ENCODE measurements around the gene MBD5.

DNA sequence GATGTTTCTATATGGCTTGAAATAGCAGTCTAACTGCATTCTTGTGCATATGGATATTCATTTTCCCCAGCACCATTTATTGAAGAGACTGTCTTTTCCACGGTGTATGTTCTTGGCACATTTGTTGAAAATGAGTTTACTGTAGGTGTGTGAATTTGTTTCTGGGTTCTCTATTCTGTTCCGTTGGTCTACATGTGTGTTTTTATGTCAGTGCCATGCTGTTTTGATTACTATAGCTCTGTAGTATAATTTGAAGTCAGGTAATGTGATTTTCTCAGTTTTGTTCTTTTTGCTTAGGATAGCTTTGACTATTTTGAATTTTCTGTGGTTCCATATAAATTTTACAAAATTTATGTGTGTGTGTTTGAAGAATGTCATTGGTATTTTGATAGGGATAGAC lies 201.0 kb downstream of the MBD5 start:
- TF ChIP-seq CTCF (IDR thresholded peaks at IDR 0.05) (no peak), EMX1 (CRISPR knock-in tag; IDR thresholded peaks at IDR 0.05) (no peak), ZNF263 (CRISPR knock-in tag; IDR thresholded peaks at IDR 0.05; ENCODE audit: low read depth) (no peak), IRF2 (CRISPR knock-in tag; IDR thresholded peaks at IDR 0.05; ENCODE audit: borderline replicate concordance, low read depth) (no peak), AFF4 (CRISPR knock-in tag; IDR thresholded peaks at IDR 0.05; ENCODE audit: borderline replicate concordance) (no peak), ELF4 (CRISPR knock-in tag; IDR thresholded peaks at IDR 0.05; ENCODE audit: low read depth) (no peak), SMAD3 (CRISPR knock-in tag; IDR thresholded peaks at IDR 0.05; ENCODE audit: borderline replicate concordance) (no peak), ZNF121 (CRISPR knock-in tag; IDR thresholded peaks at IDR 0.05) (no peak), FOXJ3 (CRISPR knock-in tag; IDR thresholded peaks at IDR 0.05; ENCODE audit: borderline replicate concordance) (no peak), NFYB (CRISPR knock-in tag; conservative IDR thresholded peaks at IDR 0.05; ENCODE audit: low read depth) (no peak)
- TF ChIP-seq, protein P1, sequence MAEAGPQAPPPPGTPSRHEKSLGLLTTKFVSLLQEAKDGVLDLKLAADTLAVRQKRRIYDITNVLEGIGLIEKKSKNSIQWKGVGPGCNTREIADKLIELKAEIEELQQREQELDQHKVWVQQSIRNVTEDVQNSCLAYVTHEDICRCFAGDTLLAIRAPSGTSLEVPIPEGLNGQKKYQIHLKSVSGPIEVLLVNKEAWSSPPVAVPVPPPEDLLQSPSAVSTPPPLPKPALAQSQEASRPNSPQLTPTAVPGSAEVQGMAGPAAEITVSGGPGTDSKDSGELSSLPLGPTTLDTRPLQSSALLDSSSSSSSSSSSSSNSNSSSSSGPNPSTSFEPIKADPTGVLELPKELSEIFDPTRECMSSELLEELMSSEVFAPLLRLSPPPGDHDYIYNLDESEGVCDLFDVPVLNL (CRISPR knock-in tag; IDR thresholded peaks at IDR 0.05; ENCODE audit: borderline replicate concordance, low read depth) = no peak
